Retina (tissue), 1 donor: ENCODE data around the gene MRC1.
A peak's percentile ranks its signal among the peaks of the same experiment; 100 is the strongest.

ENCODE experiments used
- DNase-seq: peaks from one replicate; pipeline ENCODE4 v3.0.0-alpha.2; 2016

The MRC1 gene

GRCh38 chr10:17795813-17796594 lies 13.1 kb upstream of the MRC1 start:
- DNase-seq, result no peak

- DNase-seq, result no peak
Measured at GRCh38 chr10:17801507-17801906, 7.6 kb upstream of the MRC1 start.

GRCh38 chr10:17802350-17802749 lies 6.8 kb upstream of the MRC1 start:
- no peak for DNase-seq

GRCh38 chr10:17802976-17803375 lies 6.2 kb upstream of the MRC1 start:
- DNase-seq, result no peak

DNA sequence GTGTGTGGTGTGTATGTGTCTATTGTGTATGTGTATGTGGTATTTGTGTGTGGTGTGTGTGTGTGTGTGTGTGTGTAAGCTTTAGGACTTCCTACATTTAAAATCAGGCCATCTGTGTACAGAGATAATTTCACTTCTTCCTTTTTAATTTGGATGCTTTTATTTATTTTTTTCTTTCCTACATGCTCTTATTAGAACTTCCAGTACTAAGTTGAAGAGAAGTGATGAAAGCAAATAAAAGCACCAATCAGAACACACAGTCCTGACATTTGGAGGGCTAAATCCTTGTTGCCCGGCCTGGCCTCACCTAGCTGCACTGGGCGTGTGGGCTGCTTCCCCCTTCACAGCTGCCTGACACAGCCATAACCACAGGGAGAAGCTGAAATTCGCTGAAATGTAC lies 3.8 kb upstream of the MRC1 start:
- peak; percentile 6 for DNase-seq

GRCh38 chr10:17805921-17806577 lies 3.1 kb upstream of the MRC1 start:
- peak; percentile 56 for DNase-seq

DNA sequence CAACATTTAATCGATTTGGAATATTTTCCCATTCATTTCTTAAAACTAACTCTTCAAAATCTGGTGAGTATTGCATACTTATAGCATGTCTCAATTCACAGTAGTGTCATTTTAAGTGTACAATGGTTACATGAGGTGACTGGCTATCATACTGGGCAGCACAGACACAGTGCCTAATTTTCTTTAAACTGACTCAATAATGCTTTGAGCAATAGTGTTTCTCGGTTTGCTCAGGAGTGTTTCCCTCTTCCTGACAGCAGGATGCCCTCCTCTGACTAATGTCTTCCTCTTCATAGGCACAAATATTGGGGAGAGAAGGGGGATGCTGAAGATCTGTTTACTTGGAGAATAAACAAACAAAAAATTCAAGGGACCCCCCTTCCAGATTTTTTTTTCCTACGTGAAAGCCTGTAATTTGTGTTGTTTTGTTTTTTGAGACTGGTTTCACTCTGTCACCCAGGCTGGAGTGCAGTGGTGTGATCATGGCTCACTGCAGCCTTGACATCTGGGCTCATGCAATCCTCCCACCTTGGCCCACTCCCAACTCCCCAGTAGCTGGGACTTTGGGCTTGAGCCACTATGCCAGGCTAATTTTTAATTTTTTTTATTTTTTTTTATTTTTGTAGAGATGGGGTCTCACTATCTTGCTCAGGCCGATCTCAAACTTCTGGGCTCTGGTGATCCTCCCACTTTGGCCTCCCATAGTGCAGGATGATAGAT lies 2.2 kb downstream of the MRC1 start:
- no peak for DNase-seq

DNA sequence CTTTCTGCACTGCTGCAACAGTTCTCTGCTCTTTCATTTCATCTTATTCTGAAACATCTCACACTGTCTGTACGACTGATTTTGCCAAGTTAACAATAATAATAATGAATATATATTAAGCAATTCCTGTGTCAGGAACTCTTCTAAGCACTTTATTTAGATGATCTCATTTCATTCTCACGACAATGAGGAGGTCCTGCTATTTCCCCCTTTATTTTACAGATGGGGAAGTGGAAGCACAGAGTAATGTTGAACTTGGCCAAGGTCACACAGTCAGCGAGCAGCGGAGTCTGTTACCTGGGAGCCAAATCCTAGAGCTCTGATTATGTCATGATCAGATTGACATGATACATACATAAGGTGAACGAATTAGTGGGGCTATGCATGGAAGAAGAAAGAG lies 5.8 kb downstream of the MRC1 start:
- DNase-seq, result no peak

- no peak for DNase-seq
Measured at GRCh38 chr10:17816199-17816598, 7.1 kb downstream of the MRC1 start.

DNA sequence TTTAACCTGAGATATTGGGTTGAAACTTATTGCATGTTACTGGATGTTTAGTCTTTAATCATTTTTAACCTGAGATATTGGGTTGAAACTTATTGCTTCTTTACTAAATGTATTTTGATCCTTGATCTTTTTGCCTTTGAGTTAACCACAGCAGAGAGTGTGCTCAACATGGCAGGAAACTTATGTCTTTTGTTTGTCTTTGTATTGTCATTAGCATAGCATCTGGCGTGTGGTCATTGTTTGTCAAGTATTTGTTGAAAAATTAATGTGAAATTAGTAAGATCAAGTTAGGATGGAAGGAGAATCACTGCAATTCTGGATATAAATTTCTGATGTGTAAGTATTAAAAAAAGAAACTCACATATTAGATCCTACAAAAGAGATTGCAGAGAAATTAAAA lies 8.2 kb downstream of the MRC1 start:
- no peak for DNase-seq

GRCh38 chr10:17817790-17818189 lies 8.6 kb downstream of the MRC1 start:
- no peak for DNase-seq

- no peak for DNase-seq
Measured at GRCh38 chr10:17819836-17820235, 10.7 kb downstream of the MRC1 start.

- DNase-seq, result no peak
Measured at GRCh38 chr10:17820943-17821342, 11.8 kb downstream of the MRC1 start.

GRCh38 chr10:17821893-17822292 lies 12.7 kb downstream of the MRC1 start:
- no peak for DNase-seq

GRCh38 chr10:17831341-17831740 lies 22.2 kb downstream of the MRC1 start:
- DNase-seq, result no peak

GRCh38 chr10:17831896-17832295 lies 22.7 kb downstream of the MRC1 start:
- DNase-seq, result no peak

GRCh38 chr10:17833656-17834055 lies 24.5 kb downstream of the MRC1 start:
- no peak for DNase-seq

- DNase-seq, result no peak
Measured at GRCh38 chr10:17835688-17836087, 26.5 kb downstream of the MRC1 start.

- DNase-seq, result peak; percentile 14
Measured at GRCh38 chr10:17836942-17837341, 27.8 kb downstream of the MRC1 start.

GRCh38 chr10:17838080-17838648 lies 29.0 kb downstream of the MRC1 start:
- DNase-seq, result no peak

DNA sequence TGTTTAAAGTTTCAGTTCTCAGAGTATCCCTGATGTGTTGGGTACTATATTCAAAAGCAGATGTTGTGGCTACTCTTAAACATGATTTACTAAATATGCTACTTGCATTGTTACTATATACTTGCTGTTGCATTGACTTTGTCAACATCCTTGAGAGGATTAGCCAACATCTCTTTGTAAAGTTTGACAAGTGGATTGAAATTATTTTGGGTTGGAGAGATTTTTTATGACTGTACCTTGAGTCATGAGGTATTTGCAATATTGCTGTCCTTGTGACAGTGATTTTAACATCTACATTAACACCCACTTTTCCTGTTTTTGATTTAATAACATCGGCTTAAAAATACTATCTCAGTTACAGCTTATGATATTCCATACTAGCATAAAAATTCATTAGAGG lies 31.9 kb downstream of the MRC1 start:
- no peak for DNase-seq

- no peak for DNase-seq
Measured at GRCh38 chr10:17842641-17843040, 33.5 kb downstream of the MRC1 start.

- DNase-seq, result peak; percentile 36
Measured at GRCh38 chr10:17847585-17848296, 38.6 kb downstream of the MRC1 start.
